Left forelimb (tissue), 1 donor: ENCODE data around the gene OR1S2.
"Not testable (repeated sequence)": the region's sequence is repeated elsewhere in the genome, so short reads cannot be mapped to it uniquely, and the experiment has no call there.

ENCODE experiments used
- DNase-seq: peaks from one replicate; pipeline ENCODE4 v3.0.0-alpha.2; 2018; ENCODE audit warnings: low spot score

OR1S2 gene, protein sequence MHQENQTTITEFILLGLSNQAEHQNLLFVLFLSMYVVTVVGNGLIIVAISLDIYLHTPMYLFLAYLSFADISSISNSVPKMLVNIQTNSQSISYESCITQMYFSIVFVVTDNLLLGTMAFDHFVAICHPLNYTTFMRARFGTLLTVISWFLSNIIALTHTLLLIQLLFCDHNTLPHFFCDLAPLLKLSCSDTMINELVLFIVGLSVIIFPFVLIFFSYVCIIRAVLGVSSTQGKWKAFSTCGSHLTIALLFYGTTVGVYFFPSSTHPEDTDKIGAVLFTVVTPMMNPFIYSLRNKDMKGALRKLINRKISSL

DNA sequence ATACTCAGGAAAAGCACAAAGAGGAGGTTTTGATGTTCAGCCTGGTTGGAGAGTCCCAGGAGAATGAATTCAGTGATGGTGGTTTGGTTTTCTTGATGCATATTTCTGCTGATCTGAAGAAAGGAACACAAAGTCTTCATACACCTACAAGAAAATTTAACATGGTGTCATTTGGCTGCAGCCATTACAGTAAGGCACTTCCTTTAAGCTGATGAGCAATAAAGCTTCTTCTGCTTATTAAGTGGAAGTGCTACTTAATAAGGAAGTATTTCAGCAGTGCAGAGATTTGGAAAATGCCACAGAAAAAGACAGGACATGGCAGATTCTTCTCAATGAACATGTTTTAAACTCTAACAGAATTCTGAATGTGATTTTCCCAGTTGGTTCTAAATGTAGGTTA lies at the start of gene OR1S2:
OR1S2 (minus strand) TSS at position 101 of the 400 bp plus-strand sequence; CDS start at position 101, 0 bp downstream.
- no peak for DNase-seq

DNA sequence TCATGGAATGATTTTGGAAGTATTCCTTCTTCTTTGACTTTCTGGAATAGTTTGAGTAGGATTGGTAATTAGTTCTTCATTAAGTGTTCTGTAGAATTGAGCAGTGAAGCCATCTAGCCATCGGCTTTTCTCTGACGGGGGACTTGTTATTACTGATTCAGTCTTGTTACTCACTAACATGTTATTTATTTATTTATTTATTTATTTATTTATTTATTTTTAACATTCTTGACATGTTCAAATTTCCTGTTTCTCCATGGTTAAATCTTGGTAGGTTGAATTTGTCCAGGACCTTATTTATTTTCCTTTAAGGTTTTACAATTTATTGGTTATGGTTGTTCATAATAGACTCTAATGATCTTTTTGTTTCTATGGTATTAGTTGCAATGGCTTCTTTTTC lies 40.0 kb upstream of the OR1S2 start:
- DNase-seq: no peak

DNA sequence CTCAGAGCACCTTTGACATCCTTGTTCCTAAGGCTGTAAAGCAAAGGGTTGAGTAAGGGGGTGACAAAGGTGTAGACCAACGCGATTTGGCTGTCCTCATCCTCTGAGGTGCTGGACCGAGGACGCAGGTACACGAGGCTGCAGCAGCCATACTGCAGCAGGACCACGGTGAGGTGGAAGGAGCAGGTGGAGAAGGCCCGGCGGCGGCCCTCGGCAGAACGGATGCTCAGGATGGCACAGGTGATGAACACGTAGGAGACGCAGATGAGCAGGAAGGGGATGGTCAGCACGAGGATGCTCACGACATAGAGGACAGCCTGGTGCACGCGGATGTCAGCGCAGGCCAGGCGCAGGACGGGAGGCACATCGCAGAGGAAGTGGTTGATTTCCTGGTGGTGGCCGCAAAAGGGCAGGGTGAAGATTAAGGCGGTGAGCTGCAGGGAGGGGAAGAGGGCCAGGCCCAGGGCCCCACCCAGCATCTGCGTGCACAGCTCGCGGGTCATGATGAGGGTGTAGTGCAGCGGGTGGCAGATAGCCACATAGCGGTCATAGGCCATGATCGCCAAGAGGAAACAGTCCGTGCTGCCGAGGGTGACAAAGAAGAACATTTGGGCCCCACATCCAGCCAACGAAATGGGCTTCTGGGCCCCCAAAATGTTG lies 24.1 kb upstream of the OR1S2 start:
- DNase-seq: no peak

DNA sequence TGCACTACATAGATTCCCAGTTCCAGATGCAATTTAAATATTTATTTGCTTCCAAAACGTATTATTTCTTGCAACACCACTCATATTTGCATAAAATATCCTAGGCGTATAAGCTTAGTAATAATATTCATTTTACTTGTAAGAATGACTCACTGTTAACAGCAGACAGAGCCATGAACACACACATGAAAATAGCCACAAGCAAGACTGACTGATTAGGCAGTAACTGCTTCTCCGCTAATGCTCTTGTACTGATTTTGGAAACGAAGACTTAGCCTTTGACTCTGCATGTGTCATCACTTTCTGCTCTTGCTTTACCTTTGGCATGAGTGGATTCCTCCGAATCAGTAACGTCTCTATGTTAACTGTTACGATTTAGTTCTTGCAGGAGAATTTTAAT lies 18.8 kb upstream of the OR1S2 start:
- DNase-seq: no peak

DNA sequence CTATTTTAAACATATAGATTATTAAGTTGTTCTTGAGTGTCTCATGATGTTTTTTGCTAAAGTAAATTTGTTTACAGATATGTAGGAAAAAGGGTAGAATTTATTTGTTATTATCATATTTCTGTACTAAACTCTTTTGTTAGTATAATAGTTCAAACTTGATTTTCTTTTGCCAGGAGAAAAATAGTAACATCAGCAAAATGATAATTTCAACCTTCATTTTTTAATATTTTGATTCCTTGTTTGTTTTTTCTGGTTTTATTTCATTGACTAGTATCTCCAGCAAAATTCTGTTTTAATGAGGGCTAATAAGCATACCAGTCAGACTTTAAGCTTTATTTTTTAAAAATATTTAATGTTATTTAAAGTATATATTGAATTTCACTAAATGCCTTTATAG lies 12.5 kb upstream of the OR1S2 start:
- DNase-seq: no peak

DNA sequence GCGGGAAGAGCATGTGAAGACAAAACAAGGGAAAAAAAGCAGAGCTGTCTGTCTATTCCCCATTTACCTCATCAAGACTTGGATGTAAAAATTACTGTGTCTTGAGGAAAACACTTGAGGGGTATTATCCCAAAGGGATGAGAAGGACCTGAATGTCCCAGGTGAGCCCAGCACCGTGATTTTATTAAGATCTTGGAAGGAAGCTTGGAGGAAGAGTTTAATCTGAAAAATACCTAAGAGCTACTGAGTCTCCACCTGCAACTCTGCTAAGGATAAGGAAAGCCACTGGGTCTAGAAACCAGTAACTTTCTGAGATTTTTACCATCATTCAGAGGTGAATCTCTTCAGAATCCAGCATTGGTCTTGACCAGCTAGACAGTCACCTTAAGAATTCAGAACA lies 8.5 kb upstream of the OR1S2 start, which contains the start of gene OR1S1:
OR1S1 (plus strand) TSS at position 301 of the 400 bp plus-strand sequence.
- not testable (repeated sequence) for DNase-seq

DNA sequence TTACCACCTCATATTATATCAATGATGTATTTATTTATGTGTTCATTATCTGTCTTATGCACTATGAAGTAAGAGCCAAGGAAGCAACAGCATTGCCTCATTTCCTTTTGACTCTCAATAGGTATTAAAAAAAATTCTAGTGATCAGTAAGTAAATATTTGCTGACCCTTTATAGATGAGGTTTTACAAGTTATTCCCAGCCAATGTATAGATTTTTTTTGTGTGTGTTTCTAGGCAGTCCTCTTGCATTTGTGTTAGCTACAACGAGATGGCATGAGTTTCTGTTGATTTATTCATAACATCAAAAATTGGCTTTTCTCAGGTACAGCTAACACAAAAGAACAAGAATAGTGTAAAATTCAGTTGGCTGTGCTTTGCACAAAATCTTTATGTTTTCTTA lies 4.7 kb downstream of the OR1S2 start:
- no peak for DNase-seq

DNA sequence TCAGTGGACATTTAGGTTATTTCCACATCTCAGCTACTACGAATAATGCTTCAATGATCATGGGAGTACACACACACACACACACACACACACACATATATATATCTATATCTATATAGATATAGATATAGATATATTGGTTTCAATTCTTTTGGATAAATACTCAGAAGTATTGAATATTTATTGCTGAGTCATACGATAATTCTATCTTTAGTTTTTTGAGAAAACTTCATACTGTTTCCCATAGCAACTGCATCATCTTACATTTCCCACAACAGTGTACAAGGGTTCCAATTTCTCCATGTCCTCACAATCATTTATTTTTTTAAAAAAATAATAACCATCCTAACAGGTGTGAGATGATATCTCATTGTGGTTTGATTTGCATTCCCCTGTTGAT lies 8.0 kb downstream of the OR1S2 start:
- no peak for DNase-seq

DNA sequence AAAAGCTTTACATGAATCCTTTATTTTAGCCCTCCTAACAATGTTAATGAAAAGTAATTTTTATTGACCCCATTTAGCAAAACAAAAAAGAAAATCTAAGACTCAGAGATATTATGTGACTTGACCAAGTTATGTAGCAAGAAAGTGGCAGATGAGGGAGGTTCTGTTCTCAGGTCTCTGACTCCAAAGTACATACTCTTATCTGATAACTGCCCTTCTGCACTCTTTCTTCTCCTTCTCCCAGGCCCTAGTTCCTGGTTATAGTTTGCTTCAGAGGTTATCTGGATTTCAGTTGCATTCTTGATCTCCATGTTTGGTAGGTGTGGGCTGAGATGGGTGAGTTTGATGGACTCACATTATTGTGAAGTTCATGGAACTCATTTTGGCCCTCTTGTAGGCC lies 10.6 kb downstream of the OR1S2 start:
- no peak for DNase-seq

DNA sequence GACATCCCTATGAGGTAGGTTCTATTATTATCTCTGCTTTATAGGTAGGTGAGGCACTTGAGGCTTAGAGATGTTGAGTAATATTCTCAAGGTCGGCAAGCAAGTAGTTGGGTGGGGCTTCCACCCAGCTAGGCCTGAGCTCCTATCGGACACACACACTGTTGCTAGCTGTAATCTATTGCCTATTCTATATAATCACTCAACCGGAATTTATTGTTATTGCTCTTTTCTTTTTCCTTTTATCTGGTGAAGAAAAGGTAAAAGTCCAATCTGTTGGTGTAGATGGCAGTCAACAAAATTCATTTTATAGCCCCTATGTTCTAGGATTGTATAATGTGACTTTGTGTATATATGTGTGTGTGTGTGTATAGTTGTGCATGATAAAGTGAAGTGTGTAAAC lies 11.7 kb downstream of the OR1S2 start:
- no peak for DNase-seq

DNA sequence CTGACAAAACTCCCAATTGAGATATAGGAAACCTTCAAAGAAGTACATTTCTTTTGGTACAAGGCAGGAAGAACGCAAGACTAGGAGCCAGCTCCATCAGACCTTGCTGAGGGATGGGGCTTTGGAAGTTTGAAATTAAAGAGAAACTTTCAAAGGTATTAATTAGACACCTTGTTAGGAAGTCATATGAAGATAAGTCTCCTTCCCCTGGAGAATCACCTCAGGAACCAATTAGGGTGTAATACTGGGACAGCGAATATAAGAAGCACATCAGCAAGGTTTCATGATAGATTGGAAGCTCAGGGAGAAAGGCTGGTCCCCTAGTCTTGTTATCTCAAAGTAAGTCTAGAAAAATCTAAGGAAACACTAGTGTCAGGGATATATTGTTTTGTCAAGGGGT lies 15.2 kb downstream of the OR1S2 start, which contains the start of gene OR9Q2:
OR9Q2 (plus strand) TSS at position 301 of the 400 bp plus-strand sequence. CDS start 1,421 bp downstream, outside the sequence.
- DNase-seq: no peak

DNA sequence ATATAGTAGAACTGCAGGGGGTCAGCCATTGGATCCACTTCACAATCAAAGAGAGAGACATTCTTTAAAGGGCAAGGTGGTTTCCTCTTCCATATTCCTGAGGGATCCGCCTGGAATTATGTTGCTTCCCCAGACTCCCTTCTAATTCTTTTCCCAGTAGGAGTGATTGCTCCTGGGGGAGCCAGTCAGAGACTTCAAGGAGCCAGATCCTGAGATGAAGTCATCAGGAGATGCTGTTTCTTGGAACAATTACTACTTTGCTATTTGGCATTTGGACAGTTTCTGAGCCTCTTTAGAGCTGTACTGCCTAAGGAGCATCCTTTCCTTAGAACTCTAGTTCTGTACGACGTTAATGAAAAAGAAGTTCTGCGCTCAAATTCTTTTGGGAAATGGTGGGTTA lies 17.0 kb downstream of the OR1S2 start:
- no peak for DNase-seq

DNA sequence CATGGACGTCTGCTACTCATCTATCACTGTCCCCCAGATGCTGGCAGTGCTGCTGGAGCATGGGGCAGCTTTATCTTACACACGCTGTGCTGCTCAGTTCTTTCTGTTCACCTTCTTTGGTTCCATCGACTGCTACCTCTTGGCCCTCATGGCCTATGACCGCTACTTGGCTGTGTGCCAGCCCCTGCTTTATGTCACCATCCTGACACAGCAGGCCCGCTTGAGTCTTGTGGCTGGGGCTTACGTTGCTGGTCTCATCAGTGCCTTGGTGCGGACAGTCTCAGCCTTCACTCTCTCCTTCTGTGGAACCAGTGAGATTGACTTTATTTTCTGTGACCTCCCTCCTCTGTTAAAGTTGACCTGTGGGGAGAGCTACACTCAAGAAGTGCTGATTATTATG lies 24.3 kb downstream of the OR1S2 start:
- no peak for DNase-seq

DNA sequence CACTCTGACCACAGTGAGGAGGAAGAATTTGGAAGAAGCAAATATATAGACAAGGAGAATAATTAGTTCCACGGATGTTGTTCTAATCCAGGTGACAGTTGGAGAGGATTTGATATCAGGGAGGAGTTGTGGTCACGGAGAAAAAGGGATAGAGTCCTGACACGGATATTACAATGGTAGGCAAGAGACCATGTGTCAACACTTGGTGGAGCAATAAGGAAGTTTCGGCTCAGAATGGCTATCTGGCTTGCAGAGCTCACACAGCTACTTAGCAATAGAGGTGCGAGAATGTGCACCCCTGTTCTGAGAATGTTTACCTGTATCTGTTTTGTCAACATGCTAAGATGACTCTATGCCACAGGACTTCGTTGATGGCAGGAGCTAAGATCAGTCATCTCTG lies 25.5 kb downstream of the OR1S2 start:
- no peak for DNase-seq

DNA sequence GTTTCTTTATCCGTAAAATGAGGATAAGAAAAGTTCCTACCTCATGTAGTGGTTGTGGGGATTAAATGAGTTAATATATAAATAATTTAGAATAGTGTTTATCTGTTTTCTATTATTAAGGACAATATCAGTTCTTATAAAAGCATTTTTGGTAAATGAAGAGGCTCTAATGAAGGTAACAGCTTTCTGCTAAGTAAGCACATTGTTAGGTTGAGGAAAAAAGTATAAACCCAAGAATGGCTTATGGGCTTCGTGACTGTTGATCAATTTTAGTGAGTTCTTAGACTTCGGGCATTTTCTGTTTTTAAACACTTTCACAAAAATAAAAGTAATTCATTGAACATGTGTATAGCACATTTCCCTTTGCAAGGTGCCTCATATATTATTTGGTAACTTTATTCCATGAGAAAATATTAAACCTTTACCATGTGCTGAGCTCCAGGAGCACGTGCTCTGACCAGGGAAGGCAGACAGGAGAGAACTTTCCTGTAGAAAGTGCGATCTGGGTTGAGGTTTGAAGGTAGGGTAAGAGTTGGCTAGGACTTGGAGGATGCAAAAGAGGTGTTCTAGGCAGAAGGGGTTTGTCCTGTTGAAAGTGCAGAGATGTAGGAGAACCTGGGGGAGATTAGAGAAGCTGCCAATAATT lies 26.4 kb downstream of the OR1S2 start:
- no peak for DNase-seq

DNA sequence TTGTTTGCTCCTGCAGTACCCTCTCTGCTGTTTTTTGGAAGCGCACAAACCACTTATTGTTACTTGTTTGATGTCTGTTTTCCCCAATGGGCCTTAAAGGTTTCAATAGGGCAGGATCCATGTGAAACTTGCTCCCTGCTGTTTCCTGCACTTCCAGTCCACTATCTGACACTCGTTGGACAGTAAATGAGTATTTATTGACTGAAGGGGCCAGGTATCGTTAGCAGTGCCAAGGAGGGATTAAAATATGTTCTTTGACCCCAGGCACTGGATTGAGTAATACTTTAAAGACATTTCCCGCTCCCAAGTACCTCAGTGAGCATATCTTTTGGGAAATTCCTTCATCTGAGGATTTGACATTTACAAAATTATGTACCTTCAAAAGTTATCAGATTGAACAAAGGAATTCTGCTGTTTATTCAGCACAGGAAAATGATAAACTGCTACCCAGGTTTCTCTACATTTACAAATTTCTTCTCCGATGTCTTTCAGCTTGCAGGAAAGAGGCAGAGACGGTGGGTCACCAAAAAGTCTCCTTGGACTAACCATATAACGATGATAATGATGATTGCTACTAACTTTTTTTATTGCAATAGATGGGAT lies 38.3 kb downstream of the OR1S2 start:
- no peak for DNase-seq

DNA sequence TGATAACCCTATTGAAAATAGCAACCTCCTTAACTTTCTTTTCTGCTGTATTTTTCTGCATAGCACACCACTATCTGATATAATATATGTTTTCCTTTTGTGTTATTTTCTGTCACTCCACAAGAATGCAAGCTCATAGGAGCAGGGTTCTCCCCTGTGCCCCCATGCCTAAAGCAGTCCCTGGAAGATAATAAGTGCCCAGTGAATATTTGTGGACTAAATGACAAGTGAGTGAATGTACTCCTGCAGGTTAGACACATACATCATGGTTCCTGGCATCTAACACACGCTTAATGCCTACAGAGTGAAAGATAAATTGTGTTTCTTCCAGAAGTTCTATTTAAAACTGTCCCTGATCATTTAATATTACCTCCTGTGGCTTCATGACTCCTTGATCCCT lies 39.0 kb downstream of the OR1S2 start:
- no peak for DNase-seq

DNA sequence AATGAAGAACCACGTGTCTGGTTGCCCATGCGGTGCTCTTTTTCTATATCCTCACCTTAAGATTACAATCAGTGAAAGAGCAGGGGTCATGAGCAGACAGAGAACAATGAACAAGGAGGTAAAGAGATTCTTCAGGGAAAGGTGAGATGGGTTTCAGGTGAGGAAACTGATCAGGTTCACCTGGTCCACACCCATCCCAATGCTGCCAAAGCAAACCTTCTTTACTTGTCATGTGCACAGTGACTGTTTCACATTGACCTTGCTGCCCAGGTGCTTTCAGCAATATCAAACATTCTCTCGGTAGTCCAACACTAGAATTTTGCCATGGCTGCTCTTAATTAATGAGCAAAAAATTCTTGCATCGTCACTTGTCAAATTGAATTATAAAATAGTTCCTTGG lies 39.6 kb downstream of the OR1S2 start:
- DNase-seq: no peak
